GM21576 (cell line): ENCODE results near the gene FHAD1.
A peak's percentile ranks its signal among the peaks of the same experiment; 100 is the strongest.

Experiments used
- ATAC-seq: cut with Tn5 transposase; IDR thresholded peaks from one replicate; pipeline ENCODE4 v1.9.1; 2021; ENCODE audit warnings: mild to moderate bottlenecking, moderate library complexity; ENCODE audit not compliant: unreplicated experiment

Gene FHAD1

GRCh38 chr1:15218287-15219279, 28.4 kb upstream of the FHAD1 start:
- ATAC-seq = no peak

GRCh38 chr1:15219280-15220023, 27.6 kb upstream of the FHAD1 start:
- no peak for ATAC-seq

- ATAC-seq = no peak
Measured at GRCh38 chr1:15220024-15220392, 27.0 kb upstream of the FHAD1 start.

- ATAC-seq = no peak
Measured at GRCh38 chr1:15220825-15221431, 26.1 kb upstream of the FHAD1 start.

- ATAC-seq = no peak
Measured at GRCh38 chr1:15222653-15223303, 24.2 kb upstream of the FHAD1 start.

- no peak for ATAC-seq
Measured at GRCh38 chr1:15224259-15224869, 22.7 kb upstream of the FHAD1 start.

- ATAC-seq = no peak
Measured at GRCh38 chr1:15224974-15225373, 22.0 kb upstream of the FHAD1 start.

GRCh38 chr1:15225461-15225860, 21.6 kb upstream of the FHAD1 start:
- no peak for ATAC-seq

GRCh38 chr1:15226388-15227255, 20.4 kb upstream of the FHAD1 start:
- ATAC-seq = no peak

GRCh38 chr1:15229707-15230131, 17.3 kb upstream of the FHAD1 start:
- no peak for ATAC-seq

- ATAC-seq = peak; percentile 82
Measured at GRCh38 chr1:15231714-15232201, 15.3 kb upstream of the FHAD1 start.

GRCh38 chr1:15233689-15234088, 13.3 kb upstream of the FHAD1 start:
- ATAC-seq = no peak

GRCh38 chr1:15236321-15236721, 10.7 kb upstream of the FHAD1 start:
- no peak for ATAC-seq

GRCh38 chr1:15236746-15237145, 10.3 kb upstream of the FHAD1 start:
- ATAC-seq = no peak

GRCh38 chr1:15238789-15239188, 8.2 kb upstream of the FHAD1 start:
- ATAC-seq = no peak

- ATAC-seq = no peak
Measured at GRCh38 chr1:15242766-15243165, 4.3 kb upstream of the FHAD1 start.

GRCh38 chr1:15243275-15244043, 3.6 kb upstream of the FHAD1 start:
- ATAC-seq = no peak

GRCh38 chr1:15244813-15245212, 2.2 kb upstream of the FHAD1 start:
- ATAC-seq = no peak
